MM.1S (cell line): ENCODE results near the gene TMC4.
"Not testable (repeated sequence)": the region's sequence is repeated elsewhere in the genome, so short reads cannot be mapped to it uniquely, and the experiment has no call there.

Source experiments
- CTCF ChIP-seq: fragments of 300-600 bp; sonication (generic); IDR thresholded peaks from 2 replicates; pipeline ENCODE4 v1.5.1; 2016; ENCODE audit warnings: antibody characterized with exemption, low read length, mixed read lengths
- EZH2 ChIP-seq: fragments of 300-600 bp; sonication (generic); optimal IDR thresholded peaks from 2 replicates; pipeline ENCODE3; 2017; ENCODE audit warnings: low read depth, mild to moderate bottlenecking, antibody characterized with exemption, low read length, mixed read lengths

GRCh38 chr19:54207193-54207592 lies 34.2 kb upstream of the TMC4 start:
- TF ChIP-seq EZH2, CTCF: not testable (repeated sequence)
